ENCODE measurements around the gene CDK16.

CDK16 gene

DNA sequence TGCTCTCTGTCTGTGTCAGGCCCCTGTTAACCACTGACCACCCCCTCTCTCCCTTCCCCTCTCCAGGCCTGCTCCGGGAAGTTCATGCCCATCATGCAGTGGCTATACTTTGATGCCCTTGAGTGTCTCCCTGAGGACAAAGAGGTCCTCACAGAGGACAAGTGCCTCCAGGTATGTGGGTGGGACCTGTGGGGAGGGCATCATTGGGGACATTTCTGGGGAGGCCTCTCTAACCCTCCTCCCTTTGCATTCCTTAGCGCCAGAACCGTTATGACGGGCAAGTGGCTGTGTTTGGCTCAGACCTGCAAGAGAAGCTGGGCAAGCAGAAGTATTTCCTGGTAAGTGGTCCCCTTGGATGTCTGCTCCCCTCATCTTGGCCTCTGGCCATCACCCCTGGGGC lies 15.6 kb upstream of the CDK16 start:
- Histone ChIP-seq H3K27me3 (ENCODE audit: insufficient read depth, poor library complexity, severe bottlenecking) (no peaks in the 10 kb centered on the region), H3K4me3 (replicated peaks; ENCODE audit: insufficient read depth, low read length) (no peak overlapping the region), H3K27ac (replicated peaks) (no peak overlapping the region)
- TF ChIP-seq REST (IDR thresholded peaks at IDR 0.05; ENCODE audit: insufficient replicate concordance, low read depth) = no peak
- no peak for TF ChIP-seq SPI1 (IDR thresholded peaks at IDR 0.05; ENCODE audit: borderline replicate concordance, low read depth)
- no peak for TF ChIP-seq POLR2AphosphoS5 (IDR thresholded peaks at IDR 0.05; ENCODE audit: low read depth)
- DNase-seq (ENCODE audit: low read depth in 1 of 2, low spot score in 1 of 2) = no peak

GRCh38 chrX:47204970-47205369 lies 13.5 kb upstream of the CDK16 start:
- H3K27ac ChIP-seq (replicated peaks) = no peak overlapping the region
- H3K27me3 ChIP-seq (ENCODE audit: insufficient read depth, poor library complexity, severe bottlenecking) = no peaks in the 10 kb centered on the region
- H3K4me3 ChIP-seq (replicated peaks; ENCODE audit: insufficient read depth, low read length) = no peak overlapping the region
- TF ChIP-seq POLR2AphosphoS5 (IDR thresholded peaks at IDR 0.05; ENCODE audit: low read depth) (no peak), SPI1 (IDR thresholded peaks at IDR 0.05; ENCODE audit: borderline replicate concordance, low read depth) (no peak), REST (IDR thresholded peaks at IDR 0.05; ENCODE audit: insufficient replicate concordance, low read depth) (no peak), GABPA (IDR thresholded peaks at IDR 0.05; ENCODE audit: low read depth) (no peak)
- TF ChIP-seq, protein P1, sequence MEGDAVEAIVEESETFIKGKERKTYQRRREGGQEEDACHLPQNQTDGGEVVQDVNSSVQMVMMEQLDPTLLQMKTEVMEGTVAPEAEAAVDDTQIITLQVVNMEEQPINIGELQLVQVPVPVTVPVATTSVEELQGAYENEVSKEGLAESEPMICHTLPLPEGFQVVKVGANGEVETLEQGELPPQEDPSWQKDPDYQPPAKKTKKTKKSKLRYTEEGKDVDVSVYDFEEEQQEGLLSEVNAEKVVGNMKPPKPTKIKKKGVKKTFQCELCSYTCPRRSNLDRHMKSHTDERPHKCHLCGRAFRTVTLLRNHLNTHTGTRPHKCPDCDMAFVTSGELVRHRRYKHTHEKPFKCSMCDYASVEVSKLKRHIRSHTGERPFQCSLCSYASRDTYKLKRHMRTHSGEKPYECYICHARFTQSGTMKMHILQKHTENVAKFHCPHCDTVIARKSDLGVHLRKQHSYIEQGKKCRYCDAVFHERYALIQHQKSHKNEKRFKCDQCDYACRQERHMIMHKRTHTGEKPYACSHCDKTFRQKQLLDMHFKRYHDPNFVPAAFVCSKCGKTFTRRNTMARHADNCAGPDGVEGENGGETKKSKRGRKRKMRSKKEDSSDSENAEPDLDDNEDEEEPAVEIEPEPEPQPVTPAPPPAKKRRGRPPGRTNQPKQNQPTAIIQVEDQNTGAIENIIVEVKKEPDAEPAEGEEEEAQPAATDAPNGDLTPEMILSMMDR (IDR thresholded peaks at IDR 0.05; ENCODE audit: insufficient read depth, low read length) = no peak
- no peak for DNase-seq (ENCODE audit: low read depth in 1 of 2, low spot score in 1 of 2)

DNA sequence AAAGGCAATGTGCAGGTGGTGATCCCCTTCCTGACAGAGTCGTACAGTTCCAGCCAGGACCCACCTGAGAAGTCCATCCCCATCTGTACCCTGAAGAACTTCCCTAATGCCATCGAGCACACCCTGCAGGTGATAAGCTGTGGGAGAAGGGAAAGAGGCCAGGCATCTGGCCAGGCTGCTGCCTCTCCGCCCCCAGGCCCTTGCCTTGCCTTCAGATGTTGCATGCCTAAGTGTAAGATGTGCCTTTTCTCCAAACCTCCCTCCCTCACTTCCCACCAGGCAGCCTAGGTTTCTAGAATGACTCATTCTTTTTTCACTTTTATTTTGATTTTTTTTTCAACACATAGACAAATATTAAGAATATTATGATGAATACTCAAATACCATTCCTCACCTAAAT lies 12.2 kb upstream of the CDK16 start:
- H3K27ac ChIP-seq (replicated peaks) = no peak overlapping the region
- H3K27me3 ChIP-seq (ENCODE audit: insufficient read depth, poor library complexity, severe bottlenecking) = no peaks in the 10 kb centered on the region
- no peak for DNase-seq (ENCODE audit: low read depth in 1 of 2, low spot score in 1 of 2)
- TF ChIP-seq GABPA (IDR thresholded peaks at IDR 0.05; ENCODE audit: low read depth) (no peak), REST (IDR thresholded peaks at IDR 0.05; ENCODE audit: insufficient replicate concordance, low read depth) (no peak), SPI1 (IDR thresholded peaks at IDR 0.05; ENCODE audit: borderline replicate concordance, low read depth) (no peak), POLR2AphosphoS5 (IDR thresholded peaks at IDR 0.05; ENCODE audit: low read depth) (no peak)
- TF ChIP-seq, protein P1 (IDR thresholded peaks at IDR 0.05; ENCODE audit: insufficient read depth, low read length) = no peak
- H3K4me3 ChIP-seq (replicated peaks; ENCODE audit: insufficient read depth, low read length) = no peak overlapping the region

GRCh38 chrX:47208108-47208507 lies 10.4 kb upstream of the CDK16 start:
- TF ChIP-seq, protein P1 (IDR thresholded peaks at IDR 0.05; ENCODE audit: insufficient read depth, low read length) = no peak
- TF ChIP-seq SPI1 (IDR thresholded peaks at IDR 0.05; ENCODE audit: borderline replicate concordance, low read depth) (no peak), REST (IDR thresholded peaks at IDR 0.05; ENCODE audit: insufficient replicate concordance, low read depth) (no peak), GABPA (IDR thresholded peaks at IDR 0.05; ENCODE audit: low read depth) (no peak), POLR2AphosphoS5 (IDR thresholded peaks at IDR 0.05; ENCODE audit: low read depth) (no peak)
- Histone ChIP-seq H3K27ac (replicated peaks) (no peak overlapping the region), H3K4me3 (replicated peaks; ENCODE audit: insufficient read depth, low read length) (no peak overlapping the region), H3K27me3 (ENCODE audit: insufficient read depth, poor library complexity, severe bottlenecking) (no peaks in the 10 kb centered on the region)
- DNase-seq (ENCODE audit: low read depth in 1 of 2, low spot score in 1 of 2) = no peak
